Measurements from ENCODE around the gene NPEPPS.

Gene NPEPPS

GRCh38 chr17:47621293-47622179 is 90.6 kb downstream of the NPEPPS start:
- no peak for DNase-seq

GRCh38 chr17:47622180-47622549 is 91.3 kb downstream of the NPEPPS start:
- TF ChIP-seq GATA1 (IDR thresholded peaks at IDR 0.05; ENCODE audit: low read depth, low read length) (no peak), POLR2A (IDR thresholded peaks at IDR 0.05; ENCODE audit: low read length) (no peak)

More at GRCh38 chr17:47621293-47622179, 90.6 kb downstream of the NPEPPS start:
- TF ChIP-seq GATA1 (IDR thresholded peaks at IDR 0.05; ENCODE audit: low read depth, low read length) = no peak
- TF ChIP-seq POLR2A (IDR thresholded peaks at IDR 0.05; ENCODE audit: low read length) = no peak

GRCh38 chr17:47624727-47625068 is 93.8 kb downstream of the NPEPPS start:
- TF ChIP-seq GATA1 (IDR thresholded peaks at IDR 0.05; ENCODE audit: low read depth, low read length) (no peak), POLR2A (IDR thresholded peaks at IDR 0.05; ENCODE audit: low read length) (no peak)

More at GRCh38 chr17:47622180-47622549, 91.3 kb downstream of the NPEPPS start:
- DNase-seq = no peak

GRCh38 chr17:47628014-47628566 is 97.2 kb downstream of the NPEPPS start:
- TF ChIP-seq POLR2A (IDR thresholded peaks at IDR 0.05; ENCODE audit: low read length) = no peak
- no peak for TF ChIP-seq GATA1 (IDR thresholded peaks at IDR 0.05; ENCODE audit: low read depth, low read length)
- no peak for DNase-seq

More at GRCh38 chr17:47624727-47625068, 93.8 kb downstream of the NPEPPS start:
- DNase-seq = no peak

GRCh38 chr17:47629826-47630225 is 98.9 kb downstream of the NPEPPS start:
- DNase-seq = peak in 1 of 2 experiments; percentile 17
- TF ChIP-seq GATA1 (IDR thresholded peaks at IDR 0.05; ENCODE audit: low read depth, low read length) (no peak), POLR2A (IDR thresholded peaks at IDR 0.05; ENCODE audit: low read length) (no peak)

GRCh38 chr17:47630614-47631013 is 99.7 kb downstream of the NPEPPS start:
- TF ChIP-seq GATA1 (IDR thresholded peaks at IDR 0.05; ENCODE audit: low read depth, low read length) = no peak
- no peak for TF ChIP-seq POLR2A (IDR thresholded peaks at IDR 0.05; ENCODE audit: low read length)
- DNase-seq = peak; percentile 80 to 95

- TF ChIP-seq GATA1 (IDR thresholded peaks at IDR 0.05; ENCODE audit: low read depth, low read length) (no peak), POLR2A (IDR thresholded peaks at IDR 0.05; ENCODE audit: low read length) (no peak)
- no peak for DNase-seq
These were observed 102.1 kb downstream of the NPEPPS start for GRCh38 chr17:47632991-47633390.

GRCh38 chr17:47633996-47634395 is 103.1 kb downstream of the NPEPPS start:
- no peak for DNase-seq
- TF ChIP-seq POLR2A (IDR thresholded peaks at IDR 0.05; ENCODE audit: low read length) (no peak), GATA1 (IDR thresholded peaks at IDR 0.05; ENCODE audit: low read depth, low read length) (no peak)

- no peak for DNase-seq
- TF ChIP-seq POLR2A (IDR thresholded peaks at IDR 0.05; ENCODE audit: low read length) (no peak), GATA1 (IDR thresholded peaks at IDR 0.05; ENCODE audit: low read depth, low read length) (no peak)
These were observed 104.0 kb downstream of the NPEPPS start for GRCh38 chr17:47634870-47635269.

- TF ChIP-seq GATA1 (IDR thresholded peaks at IDR 0.05; ENCODE audit: low read depth, low read length) (no peak), POLR2A (IDR thresholded peaks at IDR 0.05; ENCODE audit: low read length) (no peak)
- no peak for DNase-seq
These were observed 104.8 kb downstream of the NPEPPS start for GRCh38 chr17:47635734-47636133.

- no peak for DNase-seq
- TF ChIP-seq POLR2A (IDR thresholded peaks at IDR 0.05; ENCODE audit: low read length) (no peak), GATA1 (IDR thresholded peaks at IDR 0.05; ENCODE audit: low read depth, low read length) (no peak)
These were observed 105.5 kb downstream of the NPEPPS start for GRCh38 chr17:47636273-47637030.

- no peak for TF ChIP-seq GATA1 (IDR thresholded peaks at IDR 0.05; ENCODE audit: low read depth, low read length)
- no peak for TF ChIP-seq POLR2A (IDR thresholded peaks at IDR 0.05; ENCODE audit: low read length)
- no peak for DNase-seq
These were observed 108.0 kb downstream of the NPEPPS start for GRCh38 chr17:47638903-47639302.

- no peak for DNase-seq
- no peak for TF ChIP-seq GATA1 (IDR thresholded peaks at IDR 0.05; ENCODE audit: low read depth, low read length)
- no peak for TF ChIP-seq POLR2A (IDR thresholded peaks at IDR 0.05; ENCODE audit: low read length)
These were observed 109.2 kb downstream of the NPEPPS start for GRCh38 chr17:47640076-47640475.

GRCh38 chr17:47641202-47641601 is 110.3 kb downstream of the NPEPPS start:
- no peak for DNase-seq
- no peak for TF ChIP-seq GATA1 (IDR thresholded peaks at IDR 0.05; ENCODE audit: low read depth, low read length)
- TF ChIP-seq POLR2A (IDR thresholded peaks at IDR 0.05; ENCODE audit: low read length) = no peak
